ENCODE data around the gene KCNAB1. TPM values are rescaled to one million over a fixed set of nuclear protein-coding genes. Genes with fewer than 3 reads are reported as not detected.

KCNAB1 gene
- total RNA-seq, 4 donors from 2014 or later, result 0.38 to 1.5 (median 0.49) TPM

- H3K9me3 ChIP-seq, result no peaks in the 10 kb centered on the region
- no peaks in the 10 kb centered on the region for H3K36me3 ChIP-seq
- H3K4me3 ChIP-seq, result no peak overlapping the region
- WGBS, result 41% methylated on average over 1 of the region's 1 CpG
- TF ChIP-seq CTCF (IDR thresholded peaks at IDR 0.05) (no peak), POLR2AphosphoS5 (IDR thresholded peaks at IDR 0.05) (no peak), EP300 (IDR thresholded peaks at IDR 0.05) (no peak), POLR2A (IDR thresholded peaks at IDR 0.05) (no peak)
- H3K27me3 ChIP-seq, result no peaks in the 10 kb centered on the region
- no peak overlapping the region for H3K27ac ChIP-seq
- no peaks in the 10 kb centered on the region for H3K4me1 ChIP-seq
- no peak for DNase-seq (ENCODE audit: low spot score in 2 of 2)
Measured at GRCh38 chr3:156161172-156161571, 40.8 kb downstream of the KCNAB1 start.

GRCh38 chr3:156163848-156164247 is 43.5 kb downstream of the KCNAB1 start:
- WGBS, result 56% methylated on average over 2 of the region's 2 CpGs
- TF ChIP-seq POLR2A (IDR thresholded peaks at IDR 0.05) (no peak), EP300 (IDR thresholded peaks at IDR 0.05) (no peak), POLR2AphosphoS5 (IDR thresholded peaks at IDR 0.05) (no peak), CTCF (IDR thresholded peaks at IDR 0.05) (no peak)
- peaks cover 3% of the 10 kb centered on the region for H3K27me3 ChIP-seq
- H3K9me3 ChIP-seq, result no peaks in the 10 kb centered on the region
- H3K27ac ChIP-seq, result no peak overlapping the region
- H3K4me1 ChIP-seq, result no peaks in the 10 kb centered on the region
- H3K4me3 ChIP-seq, result no peak overlapping the region
- H3K36me3 ChIP-seq, result no peaks in the 10 kb centered on the region
- DNase-seq (ENCODE audit: low spot score in 2 of 2), result no peak

DNA sequence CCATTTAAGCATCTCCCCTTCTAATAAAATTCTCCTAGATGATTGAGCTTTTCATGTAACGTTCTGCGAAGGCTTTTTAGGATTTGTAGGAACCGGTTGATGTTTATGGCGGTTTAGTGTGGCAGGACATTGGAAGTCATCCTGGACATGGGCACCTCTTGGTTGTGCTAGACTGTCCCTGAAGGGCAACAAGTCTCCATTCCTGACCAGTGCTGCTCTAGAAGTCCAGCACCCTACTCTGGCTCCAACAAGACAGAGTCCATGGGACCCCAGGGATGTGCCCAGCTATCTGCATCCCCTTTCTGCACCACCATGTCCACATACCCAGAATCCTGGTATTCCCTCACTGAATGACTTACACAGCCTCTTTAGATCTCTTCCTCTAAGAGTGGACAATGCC is 46.4 kb downstream of the KCNAB1 start:
- Histone ChIP-seq H3K4me1 (no peaks in the 10 kb centered on the region), H3K9me3 (no peaks in the 10 kb centered on the region), H3K4me3 (no peak overlapping the region), H3K27me3 (peaks cover 3% of the 10 kb centered on the region), H3K36me3 (no peaks in the 10 kb centered on the region), H3K27ac (no peak overlapping the region)
- TF ChIP-seq EP300 (IDR thresholded peaks at IDR 0.05), result no peak
- no peak for TF ChIP-seq POLR2A (IDR thresholded peaks at IDR 0.05)
- TF ChIP-seq POLR2AphosphoS5 (IDR thresholded peaks at IDR 0.05), result no peak
- no peak for TF ChIP-seq CTCF (IDR thresholded peaks at IDR 0.05)
- WGBS, result 91% methylated on average over 4 of the region's 4 CpGs
- no peak for DNase-seq (ENCODE audit: low spot score in 2 of 2)

DNA sequence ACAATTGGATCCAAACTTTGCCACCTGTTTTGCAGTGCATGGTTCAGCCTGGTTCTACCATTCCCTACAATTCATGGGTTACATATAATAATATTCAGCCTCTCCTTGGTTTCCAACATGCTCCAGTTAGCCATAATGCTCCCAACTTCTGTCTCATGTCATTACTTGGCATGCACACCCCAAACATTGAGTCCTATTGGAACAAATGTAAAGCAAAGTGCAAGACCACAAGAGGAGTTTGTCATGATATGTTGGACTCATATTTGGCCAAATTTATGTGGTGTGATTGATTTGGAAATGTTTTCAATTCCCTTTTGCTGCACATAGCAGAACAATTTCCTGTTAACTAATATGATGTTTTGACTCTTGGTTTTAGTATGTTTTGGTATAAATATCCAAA is 50.2 kb downstream of the KCNAB1 start:
- no peaks in the 10 kb centered on the region for H3K4me1 ChIP-seq
- no peak overlapping the region for H3K4me3 ChIP-seq
- H3K27ac ChIP-seq, result no peak overlapping the region
- H3K9me3 ChIP-seq, result no peaks in the 10 kb centered on the region
- no peaks in the 10 kb centered on the region for H3K36me3 ChIP-seq
- TF ChIP-seq POLR2AphosphoS5 (IDR thresholded peaks at IDR 0.05) (no peak), EP300 (IDR thresholded peaks at IDR 0.05) (no peak), CTCF (IDR thresholded peaks at IDR 0.05) (no peak), POLR2A (IDR thresholded peaks at IDR 0.05) (no peak)
- DNase-seq (ENCODE audit: low spot score in 2 of 2), result no peak
- H3K27me3 ChIP-seq, result peaks cover 3% of the 10 kb centered on the region

DNA sequence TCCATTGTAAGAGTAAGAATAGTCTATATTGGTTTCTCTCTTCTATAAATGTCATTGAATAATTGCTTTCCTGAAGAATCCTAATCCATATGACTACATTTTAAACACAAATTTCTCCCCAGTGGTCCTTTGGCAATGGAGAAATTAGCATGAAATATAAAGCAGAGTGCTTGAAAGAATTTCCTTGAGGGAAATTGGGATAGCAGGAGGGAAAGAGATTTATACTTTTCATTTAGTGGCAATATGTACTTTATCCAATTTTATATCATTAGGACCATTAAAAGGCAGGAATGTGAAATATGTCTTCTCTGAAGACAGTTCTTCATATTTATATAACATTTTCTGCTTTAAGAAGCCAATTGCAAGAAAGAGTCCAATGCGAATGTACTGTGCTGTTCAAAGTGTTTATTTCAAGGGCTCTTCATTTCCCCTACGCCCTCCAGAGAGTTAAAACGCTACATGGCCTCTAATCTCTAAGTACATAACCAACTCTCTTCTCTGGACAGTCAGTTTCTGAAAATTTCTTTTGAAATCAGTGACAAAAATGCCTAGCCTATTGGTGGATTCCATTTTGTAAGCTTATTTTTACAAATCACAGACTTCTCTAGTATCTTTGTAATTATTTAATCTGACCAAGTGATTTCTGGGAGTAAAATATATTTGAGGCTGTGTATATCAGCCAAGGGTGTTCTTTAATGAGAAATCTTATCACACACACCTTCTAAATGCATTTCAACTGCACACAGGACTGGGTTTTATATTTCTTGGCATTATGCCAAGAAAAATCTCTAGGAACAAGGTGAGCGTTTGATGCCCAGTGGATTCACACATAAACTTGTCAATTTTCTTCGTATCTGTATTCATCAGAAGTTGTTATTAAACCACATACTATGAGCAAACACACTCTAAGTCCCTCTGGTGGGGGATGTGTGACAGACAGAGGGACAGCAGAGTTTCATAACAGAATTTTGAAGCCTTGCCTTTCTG is 51.2 kb downstream of the KCNAB1 start:
- H3K36me3 ChIP-seq, result no peaks in the 10 kb centered on the region
- WGBS, result 76% methylated on average over 5 of the region's 5 CpGs
- H3K27me3 ChIP-seq, result peaks cover 3% of the 10 kb centered on the region
- H3K27ac ChIP-seq, result no peak overlapping the region
- no peaks in the 10 kb centered on the region for H3K9me3 ChIP-seq
- H3K4me3 ChIP-seq, result no peak overlapping the region
- H3K4me1 ChIP-seq, result no peaks in the 10 kb centered on the region
- TF ChIP-seq POLR2A (IDR thresholded peaks at IDR 0.05) (no peak), POLR2AphosphoS5 (IDR thresholded peaks at IDR 0.05) (no peak), EP300 (IDR thresholded peaks at IDR 0.05) (no peak), CTCF (IDR thresholded peaks at IDR 0.05) (no peak)
- no peak for DNase-seq (ENCODE audit: low spot score in 2 of 2)

Measured in suprapubic skin (tissue), 4 donors.